DND-41 (cell line): ENCODE measurements around the gene ABCG2.
A peak's percentile ranks its signal among the peaks of the same experiment; 100 is the strongest.

Experiments used
- ATAC-seq: fragments of 200-7000 bp; cut with Tn5 transposase; 3 replicates; pipeline ENCODE4 v1.9.1; 2021; ENCODE audit warnings: low read depth; ENCODE audit not compliant: insufficient read depth
- DNase-seq: peaks from one replicate; pipeline ENCODE4 v3.0.0-alpha.2; 2020
- H2AFZ ChIP-seq: 2 replicates; pipeline ENCODE4 v1.6.0; 2012; ENCODE audit warnings: low read depth, low read length
- H3K27ac ChIP-seq: 2 replicates; pipeline ENCODE4 v1.5.1; 2012; ENCODE audit warnings: low read length, inconsistent platforms
- H3K27me3 ChIP-seq: fragments of 200-600 bp; sonication (generic); 2 replicates; pipeline ENCODE4 v1.6.0; 2012; ENCODE audit warnings: low read length, mild to moderate bottlenecking, inconsistent platforms; ENCODE audit not compliant: insufficient read depth, poor library complexity
- H3K36me3 ChIP-seq: 2 replicates; pipeline ENCODE4 v1.5.1; 2012; ENCODE audit warnings: low read length, inconsistent platforms; ENCODE audit not compliant: insufficient read depth
- H3K4me1 ChIP-seq: 2 replicates; pipeline ENCODE4 v1.5.1; 2012; ENCODE audit warnings: mild to moderate bottlenecking, low read length; ENCODE audit not compliant: insufficient read depth
- H3K4me2 ChIP-seq: 2 replicates; pipeline ENCODE4 v1.6.0; 2012; ENCODE audit warnings: mild to moderate bottlenecking, moderate library complexity, low read length, inconsistent platforms; ENCODE audit not compliant: insufficient read depth
- H3K4me3 ChIP-seq, 2 experiments: fragments of 200-600 bp in 1 of 2; shearing (Covaris generic) in 1 of 2; 2 replicates each; pipeline ENCODE4 v1.5.1; 2012 to 2016; ENCODE audit warnings: inconsistent platforms in 2 of 2, low read length in 2 of 2, mild to moderate bottlenecking in 2 of 2, low read depth in 1 of 2, moderate library complexity in 1 of 2
- H3K79me2 ChIP-seq: 2 replicates; pipeline ENCODE4 v1.6.0; 2012; ENCODE audit warnings: low read length, inconsistent platforms; ENCODE audit not compliant: insufficient read depth
- H3K9ac ChIP-seq: 2 replicates; pipeline ENCODE4 v1.6.0; 2012; ENCODE audit warnings: low read depth, mild to moderate bottlenecking, inconsistent platforms, low read length, moderate library complexity
- H3K9me3 ChIP-seq: 2 replicates; pipeline ENCODE4 v1.5.1; 2012; ENCODE audit warnings: low read length, moderate library complexity, mild to moderate bottlenecking, inconsistent platforms; ENCODE audit not compliant: insufficient read depth, severe bottlenecking
- H4K20me1 ChIP-seq: 2 replicates; pipeline ENCODE4 v1.6.0; 2012; ENCODE audit warnings: low read length; ENCODE audit not compliant: insufficient read depth
- CTCF ChIP-seq: IDR thresholded peaks from 2 replicates; pipeline ENCODE4 v1.5.1; 2012; ENCODE audit warnings: borderline replicate concordance, low read length, moderate library complexity, mild to moderate bottlenecking; ENCODE audit not compliant: poor library complexity, severe bottlenecking; ENCODE audit errors: extremely low read depth
- EZH2 ChIP-seq: IDR thresholded peaks from 3 replicates; pipeline ENCODE4 v1.6.1; 2012; ENCODE audit warnings: borderline replicate concordance, low read depth, mild to moderate bottlenecking, moderate library complexity, low read length, inconsistent platforms; ENCODE audit not compliant: severe bottlenecking

ABCG2 gene

DNA sequence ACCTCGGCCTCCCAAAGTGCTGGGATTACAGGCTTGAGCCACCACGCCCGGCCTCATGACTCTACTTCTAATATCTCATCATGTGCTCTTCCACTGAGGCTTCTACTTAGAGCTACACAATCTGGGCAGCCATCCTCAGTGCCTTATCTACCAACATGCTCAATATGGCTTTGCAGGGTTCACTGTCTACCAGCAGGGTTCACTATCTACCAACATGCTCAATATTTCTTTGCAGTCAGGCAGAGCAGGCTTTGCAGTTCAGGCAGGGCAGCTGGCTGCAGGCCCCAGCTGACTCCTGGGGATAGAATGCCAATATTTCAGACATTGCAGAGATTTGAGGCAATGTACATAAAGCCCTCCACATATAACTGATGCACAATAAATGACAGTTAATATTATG is 103.5 kb downstream of the ABCG2 start:
- Histone ChIP-seq H3K9ac (no peak overlapping the region), H3K4me2 (no peak overlapping the region), H3K36me3 (peaks cover 73% of the 10 kb centered on the region; the same call in 1 of the 2 replicates), H4K20me1 (no peaks in the 10 kb centered on the region), H3K27ac (no peak overlapping the region), H3K9me3 (no peaks in the 10 kb centered on the region), H3K4me3 (no peak overlapping the region), H3K79me2 (no peaks in the 10 kb centered on the region), H3K4me1 (no peaks in the 10 kb centered on the region), H2AFZ (no peak overlapping the region), H3K27me3 (no peaks in the 10 kb centered on the region)
- no peak for TF ChIP-seq EZH2
- TF ChIP-seq CTCF: peak; percentile 49
- DNase-seq: no peak
- ATAC-seq: peak; percentile 73; the same call in 2 of the 3 replicates

GRCh38 chr4:88054229-88054628 is 104.2 kb downstream of the ABCG2 start:
- Histone ChIP-seq H3K36me3 (peaks cover 68% of the 10 kb centered on the region; the same call in 1 of the 2 replicates), H3K9ac (no peak overlapping the region), H3K9me3 (no peaks in the 10 kb centered on the region), H3K4me1 (no peaks in the 10 kb centered on the region), H3K79me2 (no peaks in the 10 kb centered on the region), H2AFZ (no peak overlapping the region), H4K20me1 (no peaks in the 10 kb centered on the region), H3K4me2 (no peak overlapping the region), H3K27me3 (no peaks in the 10 kb centered on the region), H3K4me3 (no peak overlapping the region), H3K27ac (no peak overlapping the region)
- TF ChIP-seq EZH2: no peak
- TF ChIP-seq CTCF: no peak
- DNase-seq (no peak), ATAC-seq (no peak)

DNA sequence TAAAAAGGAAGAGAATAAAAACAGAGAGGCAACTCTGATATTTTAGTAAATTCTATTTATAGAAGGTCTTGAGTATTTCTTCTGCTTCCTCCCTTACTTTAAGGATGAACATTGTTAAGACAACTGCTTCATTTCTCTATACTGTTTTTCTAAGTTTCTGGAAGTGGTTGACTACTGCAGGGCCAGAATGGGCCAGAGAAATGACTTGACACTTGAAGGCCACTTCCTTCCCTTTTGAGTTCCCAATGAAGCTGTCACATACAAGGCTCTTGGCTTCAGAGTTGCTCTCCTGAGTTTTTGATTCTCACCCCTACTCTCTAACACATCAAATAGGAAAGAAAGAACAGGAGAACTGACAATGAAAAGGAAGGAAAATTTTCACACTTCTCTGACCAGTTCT is 113.4 kb downstream of the ABCG2 start:
- peaks cover 71% of the 10 kb centered on the region for H3K36me3 ChIP-seq
- no peak overlapping the region for H2AFZ ChIP-seq
- ATAC-seq: no peak

More for the DNA sequence above, 113.4 kb downstream of the ABCG2 start:
- no peak overlapping the region for H3K27ac ChIP-seq
- no peaks in the 10 kb centered on the region for H3K79me2 ChIP-seq
- H3K27me3 ChIP-seq: no peaks in the 10 kb centered on the region
- TF ChIP-seq CTCF: no peak
- no peak for TF ChIP-seq EZH2
- DNase-seq: no peak
- H3K4me2 ChIP-seq: no peak overlapping the region
- H3K4me3 ChIP-seq: no peak overlapping the region
- H4K20me1 ChIP-seq: no peaks in the 10 kb centered on the region
- no peaks in the 10 kb centered on the region for H3K4me1 ChIP-seq
- H3K9me3 ChIP-seq: no peaks in the 10 kb centered on the region
- no peak overlapping the region for H3K9ac ChIP-seq
